ENCODE measurements around the gene FIG4.

- no peak for TF ChIP-seq CBFB (CRISPR knock-in tag; IDR thresholded peaks at IDR 0.05; ENCODE audit: low read depth)
- no peak for TF ChIP-seq JUN (CRISPR knock-in tag; IDR thresholded peaks at IDR 0.05)
- TF ChIP-seq, protein P1, sequence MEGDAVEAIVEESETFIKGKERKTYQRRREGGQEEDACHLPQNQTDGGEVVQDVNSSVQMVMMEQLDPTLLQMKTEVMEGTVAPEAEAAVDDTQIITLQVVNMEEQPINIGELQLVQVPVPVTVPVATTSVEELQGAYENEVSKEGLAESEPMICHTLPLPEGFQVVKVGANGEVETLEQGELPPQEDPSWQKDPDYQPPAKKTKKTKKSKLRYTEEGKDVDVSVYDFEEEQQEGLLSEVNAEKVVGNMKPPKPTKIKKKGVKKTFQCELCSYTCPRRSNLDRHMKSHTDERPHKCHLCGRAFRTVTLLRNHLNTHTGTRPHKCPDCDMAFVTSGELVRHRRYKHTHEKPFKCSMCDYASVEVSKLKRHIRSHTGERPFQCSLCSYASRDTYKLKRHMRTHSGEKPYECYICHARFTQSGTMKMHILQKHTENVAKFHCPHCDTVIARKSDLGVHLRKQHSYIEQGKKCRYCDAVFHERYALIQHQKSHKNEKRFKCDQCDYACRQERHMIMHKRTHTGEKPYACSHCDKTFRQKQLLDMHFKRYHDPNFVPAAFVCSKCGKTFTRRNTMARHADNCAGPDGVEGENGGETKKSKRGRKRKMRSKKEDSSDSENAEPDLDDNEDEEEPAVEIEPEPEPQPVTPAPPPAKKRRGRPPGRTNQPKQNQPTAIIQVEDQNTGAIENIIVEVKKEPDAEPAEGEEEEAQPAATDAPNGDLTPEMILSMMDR (IDR thresholded peaks at IDR 0.05): no peak
- no peak for TF ChIP-seq MYBL2 (CRISPR knock-in tag; IDR thresholded peaks at IDR 0.05)
Measured at GRCh38 chr6:109722011-109722410, 30.9 kb downstream of the FIG4 start.

All from WTC11 (cell line).